Glomerular endothelial cell (primary cell): ENCODE results near the gene PAK6. TPM values are rescaled to one million over a fixed set of nuclear protein-coding genes. Genes with fewer than 3 reads are reported as not detected.

Source experiments
- total RNA-seq: library from RNA; depleted of rRNA; stranded (reverse); fragments of >200 nt; gene quantifications from 2 replicates; pipeline ENCODE4 v1.2.3, GENCODE V29; 2015

PAK6 gene
- total RNA-seq, 1 donor from 2014 or later = not detected

Other genes starting within 250 kb of the PAK6 start
- 383 and 571 TPM in 2 replicates for gene SRP14, start 199.9 kb upstream of the PAK6 start, total RNA-seq
- 13.0 and 48.1 TPM in 2 replicates for gene BMF, start 130.2 kb upstream of the PAK6 start, total RNA-seq
- gene BUB1B, start 78.0 kb upstream of the PAK6 start, total RNA-seq = 14.0 and 15.2 TPM in 2 replicates
- 0.18 TPM in 1 of 2 replicates, not detected in the other for gene ANKRD63, start 44.0 kb downstream of the PAK6 start, total RNA-seq
- gene PLCB2, start 68.9 kb downstream of the PAK6 start, total RNA-seq = 3.0 and 5.1 TPM in 2 replicates
- 13.5 and 20.7 TPM in 2 replicates for gene INAFM2, start 84.6 kb downstream of the PAK6 start, total RNA-seq
- 11.8 and 20.0 TPM in 2 replicates for gene CCDC9B, start 101.9 kb downstream of the PAK6 start, total RNA-seq
- not detected in 2 replicates for gene PHGR1, start 112.0 kb downstream of the PAK6 start, total RNA-seq
- 3.9 TPM in 1 of 2 replicates, not detected in the other for gene DISP2, start 119.2 kb downstream of the PAK6 start, total RNA-seq
- 16.5 and 20.2 TPM in 2 replicates for gene KNSTRN, start 143.7 kb downstream of the PAK6 start, total RNA-seq
- gene IVD, start 166.7 kb downstream of the PAK6 start, total RNA-seq = 50.6 and 54.8 TPM in 2 replicates
- gene BAHD1, start 201.9 kb downstream of the PAK6 start, total RNA-seq = 19.8 and 23.0 TPM in 2 replicates
- gene CHST14, start 231.9 kb downstream of the PAK6 start, total RNA-seq = 35.5 and 51.1 TPM in 2 replicates